GM21447 (cell line): ENCODE measurements around the gene NTN3.

ENCODE experiments used
- ATAC-seq: cut with Tn5 transposase; IDR thresholded peaks from one replicate; pipeline ENCODE4 v1.9.1; 2021; ENCODE audit not compliant: unreplicated experiment

NTN3 gene

DNA sequence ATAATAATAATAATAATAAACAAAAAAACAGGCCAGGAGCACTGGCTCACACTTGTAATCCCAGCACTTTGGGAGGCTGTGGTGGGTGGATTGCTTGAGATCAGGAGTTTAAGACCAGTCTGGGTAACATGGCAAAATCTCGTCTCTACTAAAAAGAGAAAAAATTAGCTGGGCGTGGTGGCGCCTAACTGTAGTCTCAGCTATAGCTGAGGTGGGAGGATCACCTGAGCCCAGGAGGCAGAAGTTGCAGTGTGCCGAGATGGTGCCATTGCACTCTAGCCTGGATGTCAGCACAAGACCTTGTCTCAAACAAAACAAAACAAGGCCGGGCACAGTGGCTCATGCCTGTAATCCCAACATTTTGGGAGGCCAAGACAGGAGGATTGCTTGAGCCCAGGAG is 23.9 kb downstream of the NTN3 start:
- ATAC-seq = no peak

DNA sequence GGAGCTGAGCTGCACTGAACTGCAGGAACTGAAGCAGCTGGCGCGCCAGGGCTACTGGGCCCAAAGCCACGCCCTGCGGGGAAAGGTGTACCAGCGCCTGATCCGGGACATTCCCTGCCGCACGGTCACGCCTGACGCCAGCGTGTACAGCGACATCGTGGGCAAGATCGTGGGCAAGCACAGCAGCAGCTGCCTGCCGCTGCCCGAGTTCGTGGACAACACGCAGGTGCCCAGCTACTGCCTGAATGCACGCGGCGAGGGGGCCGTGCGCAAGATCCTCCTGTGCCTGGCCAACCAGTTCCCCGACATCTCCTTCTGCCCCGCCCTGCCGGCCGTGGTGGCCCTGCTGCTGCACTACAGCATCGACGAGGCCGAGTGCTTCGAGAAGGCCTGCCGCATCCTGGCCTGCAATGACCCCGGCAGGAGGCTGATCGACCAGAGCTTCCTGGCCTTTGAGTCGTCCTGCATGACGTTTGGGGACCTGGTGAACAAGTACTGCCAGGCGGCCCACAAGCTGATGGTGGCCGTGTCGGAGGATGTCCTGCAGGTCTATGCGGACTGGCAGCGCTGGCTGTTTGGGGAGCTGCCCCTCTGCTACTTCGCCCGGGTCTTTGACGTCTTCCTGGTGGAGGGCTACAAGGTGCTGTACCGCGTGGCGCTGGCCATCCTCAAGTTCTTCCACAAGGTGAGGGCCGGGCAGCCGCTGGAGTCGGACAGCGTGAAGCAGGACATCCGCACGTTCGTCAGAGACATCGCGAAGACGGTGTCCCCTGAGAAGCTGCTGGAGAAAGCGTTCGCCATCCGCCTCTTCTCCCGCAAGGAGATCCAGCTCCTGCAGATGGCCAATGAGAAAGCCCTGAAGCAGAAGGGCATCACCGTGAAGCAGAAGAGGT is 25.4 kb downstream of the NTN3 start:
- no peak for ATAC-seq

DNA sequence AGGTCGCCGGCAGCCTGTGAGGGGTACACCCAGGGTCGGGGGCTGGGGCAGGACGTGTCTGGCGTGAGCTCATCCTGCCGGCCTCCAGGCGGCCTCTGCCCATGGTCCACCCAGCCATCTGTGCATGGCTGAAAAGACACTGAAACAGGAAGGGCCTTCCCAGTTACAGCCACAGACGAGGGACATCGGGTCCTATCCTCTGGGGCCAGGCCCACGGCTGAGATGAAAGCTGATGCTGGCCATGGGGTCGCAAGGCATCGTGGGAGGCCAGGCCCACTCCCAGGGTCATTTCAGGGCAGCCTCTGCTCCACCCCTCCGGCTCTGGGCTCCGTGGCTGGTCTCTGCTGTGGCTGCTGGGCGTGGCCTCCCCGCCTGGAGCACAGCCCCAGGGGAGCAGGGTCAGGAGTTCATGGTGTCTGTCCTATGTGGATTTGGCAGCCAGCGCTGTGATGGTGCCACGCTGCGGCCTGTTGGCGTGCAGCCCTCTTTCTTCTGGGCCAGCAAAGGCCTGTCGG is 26.1 kb downstream of the NTN3 start:
- ATAC-seq = no peak

DNA sequence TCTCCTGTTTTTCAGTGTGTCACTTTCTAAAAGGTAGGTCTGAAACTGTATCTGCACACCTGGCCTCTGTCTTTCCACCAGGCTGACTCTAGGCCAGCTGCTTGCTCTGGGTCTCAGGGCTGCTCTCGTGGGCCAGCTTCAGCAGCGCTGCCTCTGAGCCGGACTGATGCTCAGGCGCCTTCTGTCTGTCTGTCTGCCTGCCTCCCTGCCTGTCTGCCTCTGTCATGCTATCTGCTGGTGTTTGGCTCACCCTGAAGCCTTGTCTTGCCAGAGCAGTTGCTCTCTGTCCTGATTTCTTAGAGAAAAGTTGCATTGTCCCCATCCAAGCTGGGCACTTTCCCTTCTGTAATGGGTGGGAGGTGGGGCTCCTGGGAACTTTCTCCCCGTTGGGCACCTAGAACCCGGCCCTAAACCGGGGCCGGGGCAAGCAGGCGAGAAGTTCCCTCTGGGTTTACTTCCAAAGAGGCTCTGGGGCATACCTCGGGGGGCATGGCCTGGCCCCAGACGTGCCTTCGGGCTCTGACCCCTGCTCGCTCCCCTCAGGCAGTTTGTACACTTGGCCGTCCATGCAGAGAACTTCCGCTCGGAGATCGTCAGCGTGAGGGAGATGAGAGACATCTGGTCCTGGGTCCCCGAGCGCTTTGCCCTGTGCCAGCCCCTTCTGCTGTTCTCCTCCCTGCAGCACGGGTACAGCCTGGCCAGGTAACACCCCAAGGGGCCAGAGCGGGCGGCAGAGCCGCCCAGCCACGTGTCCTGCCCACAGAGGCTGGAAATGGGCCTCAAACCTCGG is 26.8 kb downstream of the NTN3 start:
- no peak for ATAC-seq

DNA sequence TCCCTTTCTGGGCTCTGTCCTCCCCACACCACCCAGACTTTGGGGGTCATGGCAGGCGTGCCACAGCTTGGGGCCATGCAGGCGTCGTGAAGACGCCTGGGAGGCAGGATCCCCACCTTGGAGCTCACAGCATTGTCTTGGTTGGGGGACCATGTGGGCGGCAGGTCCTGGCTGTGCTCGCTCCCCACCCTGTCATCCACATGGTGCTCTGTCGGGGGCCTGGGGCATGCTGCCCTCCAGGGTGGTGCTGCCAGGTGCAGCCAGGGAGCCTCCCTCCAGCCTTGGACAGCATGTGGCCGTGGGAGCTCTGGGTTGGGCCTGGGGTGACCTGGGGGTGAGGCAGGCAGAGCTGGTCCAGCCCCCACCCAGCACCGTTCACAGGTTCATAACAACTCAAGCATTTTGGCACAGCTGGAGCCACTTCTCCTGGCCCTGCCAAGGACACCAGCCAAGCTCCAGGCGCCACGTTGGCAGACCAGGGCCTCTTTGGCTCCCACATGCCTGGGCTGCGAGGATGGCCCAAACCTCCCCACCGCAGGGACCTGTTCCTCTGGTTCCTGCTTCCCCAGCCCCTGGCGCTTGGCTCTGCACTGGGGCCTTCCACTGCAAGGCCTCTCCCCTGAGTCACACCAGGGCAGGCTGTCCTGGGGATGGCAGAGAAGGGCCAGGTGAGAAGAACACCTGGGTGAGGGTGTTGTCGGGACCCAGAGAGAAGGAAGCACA is 27.6 kb downstream of the NTN3 start:
- ATAC-seq = no peak

DNA sequence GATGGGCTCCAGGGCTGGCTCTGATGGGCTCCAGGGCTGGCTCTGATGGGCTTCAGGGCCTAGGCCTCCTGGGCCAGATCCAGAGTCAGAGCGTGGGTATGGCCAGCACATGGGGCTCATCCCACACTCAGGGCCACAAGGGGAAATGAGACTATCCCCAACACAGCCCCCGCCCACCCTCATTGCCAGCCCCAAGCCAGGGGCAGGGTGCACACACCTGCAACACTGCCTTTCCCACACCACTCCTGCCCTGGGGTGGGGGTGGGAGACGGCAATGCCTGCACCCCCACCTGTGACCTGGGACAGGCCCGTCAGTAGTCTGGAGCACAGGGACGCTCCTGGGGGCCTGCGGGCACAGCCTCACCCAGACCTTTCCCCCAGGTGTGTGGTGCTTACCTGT is 28.4 kb downstream of the NTN3 start:
- ATAC-seq = no peak

DNA sequence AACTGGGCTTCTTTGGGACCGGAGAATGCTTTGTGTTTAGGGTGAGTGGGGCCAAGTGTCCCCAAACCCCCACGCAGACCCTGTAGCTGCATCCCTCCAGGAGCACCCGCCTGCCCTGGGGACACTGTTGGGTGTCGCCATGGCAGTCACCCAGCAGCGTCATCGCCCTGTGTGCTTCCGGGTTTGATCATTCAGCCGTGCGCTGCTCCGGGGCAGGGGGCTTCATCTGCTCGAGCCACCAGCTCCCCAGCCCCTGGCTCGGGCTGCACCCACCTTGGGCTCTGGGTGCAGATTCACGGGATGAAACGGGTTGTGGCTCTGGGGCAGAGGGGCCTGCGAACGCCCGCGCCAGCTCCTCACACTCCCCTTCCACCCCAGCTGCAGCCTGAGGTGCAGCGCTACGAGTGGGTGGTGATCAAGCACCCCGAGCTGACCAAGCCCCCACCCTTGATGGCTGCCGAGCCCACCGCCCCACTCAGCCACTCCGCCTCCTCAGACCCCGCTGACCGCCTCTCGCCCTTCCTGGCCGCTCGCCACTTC is 28.9 kb downstream of the NTN3 start:
- no peak for ATAC-seq

DNA sequence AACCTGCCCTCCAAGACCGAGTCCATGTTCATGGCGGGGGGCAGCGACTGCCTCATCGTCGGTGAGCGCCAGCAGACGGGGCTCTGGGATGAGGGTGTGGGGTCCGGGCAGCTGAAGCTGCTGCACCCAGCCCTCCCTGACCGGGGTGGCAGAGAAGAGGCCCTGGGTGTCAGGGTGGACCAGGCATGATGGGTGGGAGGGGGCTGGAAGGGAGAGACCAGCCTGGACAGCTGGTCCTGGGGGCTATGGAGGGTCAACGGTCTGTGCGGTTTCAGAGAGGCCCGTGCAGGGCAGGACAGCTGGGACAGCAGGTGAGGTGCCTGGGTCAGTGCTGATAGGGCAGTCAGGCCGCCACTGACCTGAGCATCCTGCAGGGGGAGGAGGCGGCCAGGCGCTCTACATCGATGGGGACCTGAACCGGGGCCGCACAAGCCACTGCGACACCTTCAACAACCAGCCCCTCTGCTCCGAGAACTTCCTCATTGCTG is 29.4 kb downstream of the NTN3 start:
- ATAC-seq = no peak

DNA sequence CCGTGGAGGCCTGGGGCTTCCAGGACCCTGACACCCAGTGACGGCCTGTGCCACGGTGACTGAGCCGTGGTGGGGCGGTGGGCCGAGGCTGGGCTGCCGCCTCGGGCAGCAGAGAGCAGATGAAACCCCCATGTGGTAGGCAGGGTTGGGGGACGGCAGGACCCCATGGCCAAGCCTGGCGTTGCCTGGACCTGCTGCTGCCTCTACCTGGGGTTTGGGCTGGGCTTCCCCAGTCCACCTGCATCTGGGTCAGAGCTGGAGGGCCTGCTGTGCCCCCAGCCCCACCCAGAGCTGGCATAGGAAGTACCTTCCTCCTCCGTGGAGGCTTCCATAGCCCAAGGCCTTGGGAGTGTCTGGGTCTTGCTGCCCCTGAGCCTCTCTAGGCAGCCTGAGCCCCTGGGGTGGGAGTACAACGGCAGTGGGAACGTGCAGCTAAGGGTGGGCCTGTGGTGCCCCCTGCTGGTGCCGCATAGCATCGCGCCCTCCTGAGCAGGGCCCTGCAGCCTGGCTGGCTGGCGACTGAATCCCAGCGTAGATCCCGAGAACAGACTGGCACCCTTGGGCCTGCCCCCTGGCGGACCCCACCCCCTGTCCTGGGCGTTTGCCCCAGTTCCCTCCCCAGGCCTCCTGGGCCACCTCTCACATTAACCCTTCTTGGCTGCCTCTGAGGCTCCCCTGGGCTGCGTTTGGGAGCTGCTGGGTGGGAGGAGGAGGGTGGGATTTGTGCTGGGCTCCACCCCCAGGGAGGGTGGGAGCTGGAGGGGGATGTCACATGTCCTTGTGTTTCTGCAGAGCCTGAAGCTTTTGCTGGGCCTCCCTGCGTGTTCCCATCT is 30.0 kb downstream of the NTN3 start:
- ATAC-seq = no peak

DNA sequence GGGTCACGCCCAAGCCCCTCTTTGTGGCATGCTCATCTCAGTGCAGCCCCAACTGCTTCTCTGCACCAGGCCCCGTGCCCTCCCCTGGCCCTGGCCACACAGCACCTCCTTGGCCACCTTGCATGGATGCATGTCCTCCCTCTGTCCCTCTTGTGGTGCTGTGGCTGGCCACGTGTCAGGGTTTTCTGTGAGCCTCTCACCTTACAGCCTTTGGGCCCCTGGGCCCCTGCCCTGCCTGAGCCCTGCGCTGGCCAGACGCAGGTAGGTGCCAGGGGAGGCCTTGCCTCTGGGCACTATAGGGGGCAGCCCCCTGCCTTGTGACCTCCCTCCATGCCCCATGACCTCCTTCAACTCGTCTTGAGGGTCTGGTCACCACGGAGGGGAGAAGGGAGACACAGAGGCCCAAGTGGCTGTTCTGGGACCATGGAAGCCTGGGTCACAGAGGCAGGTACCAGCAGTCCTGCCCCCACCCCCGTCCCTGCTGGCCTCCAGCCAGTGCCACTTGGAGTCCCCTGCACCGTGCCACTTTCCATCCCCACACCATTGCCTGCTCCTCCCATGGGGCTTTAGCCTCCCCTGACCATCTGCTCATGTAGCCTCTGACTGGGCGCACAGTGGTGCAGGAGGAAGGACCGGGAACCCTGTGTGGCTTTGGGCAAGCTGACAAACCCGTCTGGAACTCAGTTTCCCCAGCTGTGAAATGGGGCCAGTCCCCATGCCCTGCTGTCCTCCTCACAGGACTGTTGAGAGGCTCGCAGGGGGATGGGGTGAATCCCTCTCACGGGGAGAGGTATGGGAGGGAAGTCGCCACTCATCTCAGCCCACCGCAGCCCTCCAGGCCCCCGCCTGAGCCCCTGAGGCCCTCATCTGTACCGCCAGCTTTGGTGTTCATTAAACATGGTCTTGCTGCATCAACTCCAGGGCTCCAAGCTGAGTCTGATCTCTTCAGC is 31.1 kb downstream of the NTN3 start:
- ATAC-seq = no peak

DNA sequence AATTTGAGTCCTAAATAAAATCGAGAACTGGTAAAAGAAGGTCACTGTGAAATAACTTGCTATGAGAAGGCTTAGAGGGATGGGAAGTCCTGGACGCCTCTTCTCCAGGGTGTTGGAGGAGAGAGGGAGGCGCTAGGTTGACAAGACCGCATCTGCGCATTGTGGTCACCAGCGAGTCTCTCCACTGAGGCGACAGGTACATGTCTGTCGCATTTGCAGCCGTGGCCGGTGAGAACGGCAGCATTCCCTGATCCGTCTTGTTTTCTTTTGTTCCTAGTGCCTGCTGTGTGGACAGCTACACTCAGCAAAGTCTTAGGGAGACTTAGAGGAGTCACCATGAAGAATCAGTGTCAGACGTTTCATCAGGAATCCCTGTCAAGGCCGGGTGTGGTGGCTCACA is 34.6 kb downstream of the NTN3 start:
- ATAC-seq = no peak

DNA sequence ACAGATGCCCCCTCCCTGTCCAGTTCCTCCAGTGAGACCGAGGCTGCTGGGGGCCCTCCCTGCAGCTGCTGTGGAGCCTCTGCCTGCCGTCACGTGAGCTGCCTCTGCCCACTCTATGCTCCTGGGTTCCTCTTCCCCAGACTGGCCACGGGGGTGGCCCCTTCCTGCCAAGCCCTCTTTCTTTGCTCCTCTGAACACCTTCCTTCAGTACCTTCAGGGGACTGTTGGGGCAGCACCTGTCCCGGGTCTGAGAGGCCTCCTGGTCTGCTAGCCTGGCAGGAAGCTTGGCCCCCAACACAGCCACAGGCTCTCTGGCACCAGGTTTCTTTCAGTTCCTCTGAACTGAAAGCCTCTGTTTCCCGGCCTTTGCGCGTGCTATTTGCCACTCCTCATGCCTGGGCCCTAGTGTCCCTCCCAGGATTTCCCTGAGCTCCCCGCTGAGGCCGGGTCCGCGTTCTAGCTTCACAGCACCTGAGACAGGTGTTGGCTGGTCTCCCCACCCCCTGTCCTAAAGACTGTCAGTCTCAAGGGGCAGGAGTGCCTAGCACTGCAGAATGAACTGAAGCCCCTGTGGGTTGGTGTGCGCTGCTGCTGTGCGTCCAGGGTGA is 36.1 kb downstream of the NTN3 start:
- peak; percentile 77 for ATAC-seq

DNA sequence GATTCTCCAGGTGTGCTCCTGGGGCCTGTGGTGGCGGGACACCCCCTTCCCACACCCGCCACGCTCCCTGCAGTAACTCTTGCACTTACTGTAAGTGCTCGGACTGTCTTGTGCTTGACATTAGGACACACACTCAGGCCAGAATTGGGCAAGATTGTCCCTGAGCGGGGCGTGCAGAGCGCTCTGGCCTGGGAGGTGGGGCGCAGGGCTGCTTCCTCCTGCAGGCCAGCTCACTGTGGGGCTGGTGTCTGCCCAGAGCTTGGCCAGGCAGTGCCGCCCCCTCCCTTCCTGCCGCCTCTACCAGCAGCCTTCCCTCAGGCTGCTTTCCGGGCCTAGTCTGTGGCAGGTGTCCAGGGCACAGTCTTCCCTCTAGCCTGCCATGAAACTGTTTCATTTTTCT is 36.6 kb downstream of the NTN3 start:
- ATAC-seq = peak; percentile 9

DNA sequence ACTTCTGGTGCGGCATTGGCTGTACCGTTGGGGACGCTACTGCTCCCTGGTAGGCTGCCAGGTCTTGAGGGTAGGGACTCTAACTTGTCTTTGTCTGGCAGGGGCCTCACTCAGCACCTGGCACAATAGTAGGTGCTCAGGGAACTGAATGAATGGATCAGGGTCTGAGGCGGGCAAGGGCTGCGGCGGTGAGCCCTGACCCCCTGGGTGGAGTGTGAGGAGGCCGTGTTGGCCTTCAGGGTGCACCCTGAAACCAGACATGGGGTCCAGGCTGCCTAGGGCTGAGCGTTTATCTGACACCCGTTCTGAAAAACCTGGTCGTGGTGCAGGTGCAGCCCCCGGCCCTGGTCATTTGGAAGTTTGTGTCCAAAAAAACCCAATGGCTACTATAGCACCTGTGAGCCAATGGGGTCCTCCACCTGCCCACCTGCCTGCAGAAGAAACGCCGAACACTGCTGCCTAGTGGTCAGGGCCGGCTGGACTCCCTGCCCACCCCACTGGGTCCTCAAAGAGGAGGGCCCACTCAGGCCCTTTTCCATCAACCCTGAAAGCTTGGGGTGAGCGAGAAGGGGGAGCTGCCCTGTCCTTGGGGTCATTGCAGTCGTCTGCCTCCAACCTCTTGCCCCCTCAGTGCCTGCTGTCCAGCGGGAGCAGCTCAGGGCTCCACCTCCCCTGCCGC is 37.8 kb downstream of the NTN3 start:
- no peak for ATAC-seq

DNA sequence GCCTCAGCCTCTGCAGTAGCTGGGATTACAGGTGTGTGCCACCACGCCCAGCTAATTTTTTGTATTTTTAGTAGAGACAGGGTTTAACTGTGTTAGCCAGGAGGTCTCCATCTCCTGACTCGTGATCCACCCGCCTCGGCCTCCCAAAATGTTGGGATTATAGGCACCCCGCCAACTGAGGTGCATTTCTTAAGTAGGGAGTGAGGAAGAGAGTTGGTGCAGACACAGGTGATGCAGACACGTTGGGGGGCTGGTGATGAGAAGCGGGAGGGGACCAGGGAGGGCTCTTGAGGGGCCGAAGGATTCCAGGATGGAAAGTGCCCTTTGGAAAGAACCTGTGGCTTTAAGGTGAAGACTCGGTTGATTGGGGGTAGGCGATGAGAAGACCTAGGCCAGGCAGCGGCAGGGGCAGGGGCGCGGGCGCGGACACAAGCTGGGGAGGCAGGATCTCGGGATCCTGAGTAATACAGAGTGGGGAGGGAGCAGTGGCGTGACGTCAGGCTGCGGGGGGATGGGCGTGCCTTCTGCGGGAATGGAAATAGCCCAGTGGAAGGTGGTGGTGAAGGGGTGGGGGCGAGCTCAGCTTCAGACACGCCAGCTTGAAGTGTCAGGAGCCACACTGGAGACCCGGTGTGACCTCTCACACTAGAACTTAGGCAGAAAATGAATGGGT is 40.2 kb downstream of the NTN3 start:
- no peak for ATAC-seq

DNA sequence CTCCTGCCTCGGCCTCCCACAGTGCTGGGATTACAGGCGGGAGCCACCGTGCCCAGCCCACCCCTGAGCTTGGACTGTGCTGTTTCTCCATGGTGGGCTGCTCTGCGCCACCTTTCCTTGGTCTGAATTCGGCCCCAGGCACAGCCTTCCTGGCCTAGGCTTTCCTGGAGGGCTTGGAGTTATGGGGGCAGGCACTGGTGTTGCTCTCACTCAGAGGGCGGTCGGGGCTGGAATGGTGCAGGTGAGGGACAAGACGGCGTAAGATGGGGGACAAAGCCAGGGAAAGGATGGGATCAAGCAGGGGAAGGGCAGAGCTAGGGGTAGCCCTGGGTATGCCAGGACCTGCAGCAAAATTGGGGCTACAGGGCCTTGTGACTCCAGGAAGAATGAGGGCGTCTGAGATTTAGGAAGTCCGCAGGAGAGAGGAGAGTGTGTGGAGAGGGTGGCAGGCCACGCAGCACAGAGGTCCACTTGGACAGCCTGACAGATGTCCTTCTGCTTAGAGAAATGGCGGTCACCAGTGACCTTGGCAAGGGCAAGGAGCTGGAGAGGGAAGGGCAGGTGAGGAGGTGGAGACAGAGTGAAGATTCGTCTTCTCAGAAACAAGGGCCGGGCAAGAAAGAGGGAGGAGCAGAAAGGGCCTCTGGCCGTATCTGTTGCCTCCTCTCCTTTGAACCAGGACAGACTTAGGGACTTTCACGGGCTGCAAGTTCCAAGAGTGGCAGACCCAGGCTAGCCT is 41.1 kb downstream of the NTN3 start:
- no peak for ATAC-seq
